GM10248 (cell line): Measurements from ENCODE around the gene TXNRD1.

ENCODE experiments used
- CTCF ChIA-PET: fragments of 300-600 bp; sonication (Branson Sonifier 250); formaldehyde crosslinking; extraction: SDS; loops from one replicate; lab custom pipeline; 2021; ENCODE audit warnings: antibody characterized with exemption; lab: Yijun Ruan, JAX
- POLR2A ChIA-PET: fragments of 350-650 bp; sonication (Branson Sonifier 250); formaldehyde crosslinking; extraction: SDS; loops from one replicate; lab custom pipeline; 2020; ENCODE audit warnings: antibody characterized with exemption; lab: Yijun Ruan, JAX
- DNase-seq: peaks from one replicate; pipeline ENCODE4 v3.0.0; 2012; ENCODE audit errors: extremely low spot score
- TF ChIP-seq, protein P1 (sequence below): IDR thresholded peaks from 2 replicates; pipeline ENCODE4 v1.5.1; 2012; ENCODE audit warnings: mild to moderate bottlenecking, low read depth; ENCODE audit errors: extremely low read depth, missing control alignments, control extremely low read depth

Gene TXNRD1

DNA sequence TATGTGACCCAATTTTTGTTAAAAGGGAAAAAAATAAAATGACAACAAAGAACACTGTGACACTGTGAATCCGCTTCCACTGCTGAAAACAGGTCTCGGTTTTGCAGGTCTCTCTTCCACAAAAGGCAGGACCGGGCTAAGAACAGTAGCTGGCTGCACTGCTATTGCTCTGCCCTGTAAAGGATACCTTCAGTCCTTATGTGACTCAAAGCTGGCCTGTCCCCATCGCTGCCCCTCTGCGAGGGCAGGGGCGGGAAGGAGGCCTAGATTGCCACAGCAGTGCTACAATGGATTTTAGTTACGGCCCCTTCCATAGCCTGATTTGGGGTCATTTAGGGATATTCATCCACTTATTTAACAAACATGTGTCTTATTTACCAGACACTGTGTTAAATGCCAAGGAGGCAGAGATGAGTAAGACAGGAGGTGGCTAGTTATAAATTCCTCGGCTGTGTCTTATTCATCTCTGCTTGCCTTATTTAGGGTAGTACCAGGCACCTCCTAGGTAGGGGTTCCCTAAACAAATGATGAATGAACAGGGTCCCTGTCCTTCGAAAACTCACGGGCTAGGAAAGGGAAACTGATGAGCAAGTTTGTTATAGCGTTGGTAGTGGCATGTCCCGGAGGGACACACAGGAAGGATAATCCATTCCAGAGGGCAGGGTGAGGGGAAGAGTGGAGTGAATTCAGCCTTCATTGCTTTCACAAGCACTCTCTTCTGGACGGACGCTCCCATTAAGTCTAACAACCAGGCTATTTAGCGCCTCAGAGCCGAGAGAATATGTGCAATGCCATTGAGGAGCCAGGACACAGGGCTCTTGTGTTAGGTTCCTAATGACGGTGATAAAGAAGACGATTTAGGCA, 161.3 kb downstream of the TXNRD1 start:
- no peak for DNase-seq
- ChIA-PET CTCF (no interaction called here), POLR2A (no interaction called here)
- TF ChIP-seq, protein P1, sequence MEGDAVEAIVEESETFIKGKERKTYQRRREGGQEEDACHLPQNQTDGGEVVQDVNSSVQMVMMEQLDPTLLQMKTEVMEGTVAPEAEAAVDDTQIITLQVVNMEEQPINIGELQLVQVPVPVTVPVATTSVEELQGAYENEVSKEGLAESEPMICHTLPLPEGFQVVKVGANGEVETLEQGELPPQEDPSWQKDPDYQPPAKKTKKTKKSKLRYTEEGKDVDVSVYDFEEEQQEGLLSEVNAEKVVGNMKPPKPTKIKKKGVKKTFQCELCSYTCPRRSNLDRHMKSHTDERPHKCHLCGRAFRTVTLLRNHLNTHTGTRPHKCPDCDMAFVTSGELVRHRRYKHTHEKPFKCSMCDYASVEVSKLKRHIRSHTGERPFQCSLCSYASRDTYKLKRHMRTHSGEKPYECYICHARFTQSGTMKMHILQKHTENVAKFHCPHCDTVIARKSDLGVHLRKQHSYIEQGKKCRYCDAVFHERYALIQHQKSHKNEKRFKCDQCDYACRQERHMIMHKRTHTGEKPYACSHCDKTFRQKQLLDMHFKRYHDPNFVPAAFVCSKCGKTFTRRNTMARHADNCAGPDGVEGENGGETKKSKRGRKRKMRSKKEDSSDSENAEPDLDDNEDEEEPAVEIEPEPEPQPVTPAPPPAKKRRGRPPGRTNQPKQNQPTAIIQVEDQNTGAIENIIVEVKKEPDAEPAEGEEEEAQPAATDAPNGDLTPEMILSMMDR, result no peak

DNA sequence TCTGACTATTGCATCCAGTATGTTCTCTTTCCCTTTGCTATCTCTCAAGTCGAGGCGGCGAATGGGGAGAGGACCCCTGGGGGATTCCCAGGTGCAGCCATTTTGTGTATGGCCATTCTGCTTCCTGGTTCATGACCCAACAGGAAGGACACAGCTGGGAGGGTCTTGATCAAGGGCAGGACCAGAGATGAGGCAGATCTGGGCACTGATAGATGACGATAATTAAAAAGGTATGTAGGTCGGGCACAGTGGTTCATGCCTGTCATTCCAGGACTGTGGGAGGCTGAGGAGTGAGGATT, 161.9 kb downstream of the TXNRD1 start:
- no peak for DNase-seq
- CTCF ChIA-PET, result no interaction called here
- POLR2A ChIA-PET, result no interaction called here
- TF ChIP-seq, protein P1, result no peak

DNA sequence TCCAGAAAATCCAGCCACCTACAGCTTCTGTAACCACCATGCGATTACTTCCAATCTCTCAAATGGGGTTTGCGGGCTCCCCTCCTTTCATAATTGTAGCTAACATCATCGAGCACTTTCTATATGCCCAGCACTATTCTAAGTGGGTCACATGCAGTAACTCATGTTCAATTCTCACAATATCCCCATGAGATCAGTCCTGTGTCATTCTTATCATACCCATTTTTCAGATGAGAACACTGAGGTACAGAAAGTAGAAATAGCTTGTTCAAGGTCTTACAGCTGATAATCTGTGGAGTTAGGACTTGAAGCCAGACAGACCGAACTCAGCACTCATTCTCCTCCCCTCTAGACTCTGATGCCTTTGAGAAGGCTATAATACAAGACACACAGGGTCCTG, 162.8 kb downstream of the TXNRD1 start:
- POLR2A ChIA-PET, result no interaction called here
- DNase-seq, result no peak
- TF ChIP-seq, protein P1, result no peak
- CTCF ChIA-PET, result no interaction called here

DNA sequence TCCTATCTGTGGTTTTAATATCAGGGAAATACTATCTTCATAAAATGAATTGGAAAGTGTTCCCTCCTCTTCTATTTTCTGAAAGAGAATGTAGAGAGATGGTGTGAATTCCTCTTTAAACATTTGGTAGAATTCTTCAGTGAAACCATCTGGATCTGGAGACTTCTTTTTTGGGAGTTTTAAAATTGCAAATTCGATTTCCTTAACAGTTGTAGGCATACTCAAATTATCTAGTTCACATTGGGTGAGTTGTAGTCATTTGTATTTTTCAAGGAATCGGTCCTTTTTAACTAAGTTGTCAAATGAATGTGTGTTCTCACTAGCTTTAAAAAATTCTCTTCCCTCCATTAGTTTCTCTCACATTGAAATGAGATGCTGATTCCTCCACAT, 165.8 kb downstream of the TXNRD1 start:
- CTCF ChIA-PET, result interaction anchor here (0.6 to 4.2 kb wide), 106 partner anchors 8 to 1001 kb away, joined by 3 to 55 read pairs (median 4); partner anchors contain the start of gene NOPCHAP1
- TF ChIP-seq, protein P1, result no peak
- no peak for DNase-seq
- POLR2A ChIA-PET, result interaction anchor here (0.6 kb wide), 2 partner anchors 84 to 974 kb away, joined by 4 to 6 read pairs; no protein-coding TSS in a partner anchor

DNA sequence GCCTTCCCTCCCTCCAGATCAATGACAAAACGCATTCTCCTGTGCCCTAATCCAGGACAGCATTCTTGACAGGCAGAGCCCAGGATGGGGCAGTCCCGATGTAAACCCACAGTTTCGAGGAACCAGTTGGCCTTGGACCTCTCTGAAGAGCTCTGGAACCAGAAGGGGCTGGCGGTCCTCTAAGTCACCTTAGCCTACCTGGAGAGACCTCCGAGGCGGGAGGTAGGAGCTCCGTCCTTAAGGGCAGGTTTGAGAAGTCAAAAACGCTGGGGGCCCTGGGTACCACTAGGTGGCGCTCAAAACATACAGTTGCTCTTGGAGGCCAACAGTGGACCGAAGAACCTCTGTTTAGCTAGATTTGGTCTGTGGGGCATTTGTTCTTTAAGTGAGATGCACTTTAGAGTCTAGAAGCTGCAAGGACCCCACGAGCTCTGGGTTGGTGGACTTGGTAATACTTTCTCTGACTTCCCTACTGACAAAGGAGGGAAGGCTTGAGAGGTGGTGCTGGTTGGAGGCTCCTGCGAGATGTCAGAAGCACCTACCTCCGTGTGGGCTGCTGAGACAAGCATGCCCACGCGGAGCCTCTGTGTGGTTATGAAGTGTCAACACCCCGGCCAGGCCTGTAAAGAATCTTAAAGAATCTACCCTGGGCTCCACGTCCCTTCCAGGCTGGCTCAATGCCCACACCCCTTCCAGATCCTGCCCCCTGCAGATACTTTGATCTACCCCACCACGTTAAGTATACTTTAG, 166.3 kb downstream of the TXNRD1 start:
- ChIA-PET CTCF (interaction anchor here (0.6 to 4.2 kb wide), 118 partner anchors 9 to 1000 kb away, joined by 3 to 55 read pairs (median 4); partner anchors contain the start of genes CHST11 and NOPCHAP1), POLR2A (interaction anchor here (0.6 kb wide), 2 partner anchors 85 to 973 kb away, joined by 4 to 6 read pairs; no protein-coding TSS in a partner anchor)
- TF ChIP-seq, protein P1, result peak; percentile 88
- DNase-seq, result peak; percentile 82

DNA sequence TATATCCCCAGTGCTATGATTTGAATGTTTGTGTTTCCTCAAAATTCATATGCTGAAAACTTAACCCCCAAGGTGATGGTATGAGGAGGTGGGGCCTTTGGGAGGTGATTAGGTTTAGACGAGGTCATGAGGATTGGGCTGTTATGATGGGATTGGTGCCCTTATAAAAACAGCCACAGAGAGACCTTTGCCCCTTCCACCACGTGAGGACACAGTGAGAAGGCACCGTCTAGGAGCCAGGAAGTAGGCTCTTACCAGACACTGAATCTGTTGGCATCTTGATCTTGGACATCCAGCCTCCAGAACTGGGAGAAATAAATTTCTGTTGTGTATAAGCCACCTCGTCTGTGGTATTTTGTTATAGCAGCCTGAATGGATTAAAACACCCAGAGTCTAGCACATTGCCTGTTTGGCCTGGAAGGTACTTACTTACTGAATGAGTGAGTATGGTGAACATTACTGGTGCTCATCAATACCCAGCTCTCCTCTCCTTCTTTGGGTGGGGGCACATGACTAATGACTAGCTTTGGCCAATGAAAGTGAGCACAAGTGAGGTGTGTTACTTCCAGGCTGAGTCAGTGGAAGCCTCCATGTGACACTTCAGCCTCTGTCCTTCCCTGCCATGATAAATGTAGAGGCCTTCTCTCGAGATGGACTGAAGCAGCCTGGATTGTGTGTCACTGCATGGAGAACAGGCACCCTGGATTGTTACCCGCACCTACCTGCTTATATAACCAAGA, 168.7 kb downstream of the TXNRD1 start:
- ChIA-PET POLR2A (no interaction called here), CTCF (interaction anchor here (4.2 kb wide), 1 partner anchor 670 kb away, joined by 55 read pairs; no protein-coding TSS in a partner anchor)
- DNase-seq, result no peak
- TF ChIP-seq, protein P1, result no peak
